ENCODE measurements around the gene TBC1D16.

DNA sequence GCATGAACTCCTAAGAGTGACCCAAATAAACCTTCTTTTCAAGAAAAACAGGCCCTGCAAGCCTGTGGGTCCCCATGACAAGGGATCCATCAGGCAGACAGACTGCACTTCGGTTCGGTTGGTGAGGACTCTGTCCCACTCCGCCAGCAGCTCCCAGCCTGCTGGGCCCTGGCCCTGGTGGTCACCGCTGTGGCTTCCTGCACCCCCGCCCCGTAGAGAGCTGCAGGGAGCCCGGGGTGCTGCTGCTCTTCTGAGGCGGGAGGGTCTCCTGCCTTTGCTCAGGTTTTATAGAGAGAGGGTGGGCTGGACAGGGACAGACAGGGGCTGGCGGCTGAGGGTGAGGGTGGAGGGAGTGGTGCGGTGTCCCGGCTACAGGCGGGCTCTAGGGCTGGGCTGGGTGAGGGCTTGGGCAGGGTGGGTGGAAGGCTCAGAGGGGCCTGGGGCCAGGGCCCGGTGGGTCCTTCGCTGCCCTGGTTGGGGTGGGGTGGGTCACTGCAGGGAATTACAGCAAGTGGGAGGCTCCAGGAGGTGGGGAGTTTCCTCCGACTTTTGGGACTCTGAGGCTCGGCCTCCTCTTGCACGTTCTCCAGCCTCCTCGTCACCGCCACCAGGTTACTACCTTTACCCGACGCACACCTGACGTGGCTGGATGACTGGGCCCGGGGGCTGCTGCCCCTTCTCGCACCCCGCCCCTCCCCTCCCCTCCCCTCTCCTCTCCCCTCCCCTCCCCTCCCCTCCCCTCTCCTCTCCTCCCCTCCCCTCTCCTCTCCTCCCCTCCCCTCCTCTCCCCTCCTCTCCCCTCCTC, 106.2 kb downstream of the TBC1D16 start:
- TF ChIP-seq RELA (IDR thresholded peaks at IDR 0.05; ENCODE audit: borderline replicate concordance, partially characterized antibody) (no peak), ZNF274 (IDR thresholded peaks at IDR 0.05; ENCODE audit: insufficient read depth, insufficient read length) (no peak), STAT1 (conservative IDR thresholded peaks at IDR 0.05) (no peak), SP1 (IDR thresholded peaks at IDR 0.05; ENCODE audit: low read depth, low read length) (no peak), POLR2A (IDR thresholded peaks at IDR 0.05; ENCODE audit: low read depth, low read length) (no peak), ZNF24 (IDR thresholded peaks at IDR 0.05) (no peak), RCOR1 (conservative IDR thresholded peaks at IDR 0.05; ENCODE audit: low read depth, low read length) (no peak), YY1 (IDR thresholded peaks at IDR 0.05; ENCODE audit: low read depth, low read length) (no peak), RAD21 (IDR thresholded peaks at IDR 0.05; ENCODE audit: insufficient read depth, low read depth, low read length) (no peak), ZZZ3 (IDR thresholded peaks at IDR 0.05; ENCODE audit: control insufficient read depth, insufficient read length, low read depth) (no peak), JUNB (IDR thresholded peaks at IDR 0.05) (no peak), SUPT20H (IDR thresholded peaks at IDR 0.05; ENCODE audit: borderline replicate concordance, control insufficient read depth, low read depth, low read length) (no peak)
- TF ChIP-seq, protein P1, sequence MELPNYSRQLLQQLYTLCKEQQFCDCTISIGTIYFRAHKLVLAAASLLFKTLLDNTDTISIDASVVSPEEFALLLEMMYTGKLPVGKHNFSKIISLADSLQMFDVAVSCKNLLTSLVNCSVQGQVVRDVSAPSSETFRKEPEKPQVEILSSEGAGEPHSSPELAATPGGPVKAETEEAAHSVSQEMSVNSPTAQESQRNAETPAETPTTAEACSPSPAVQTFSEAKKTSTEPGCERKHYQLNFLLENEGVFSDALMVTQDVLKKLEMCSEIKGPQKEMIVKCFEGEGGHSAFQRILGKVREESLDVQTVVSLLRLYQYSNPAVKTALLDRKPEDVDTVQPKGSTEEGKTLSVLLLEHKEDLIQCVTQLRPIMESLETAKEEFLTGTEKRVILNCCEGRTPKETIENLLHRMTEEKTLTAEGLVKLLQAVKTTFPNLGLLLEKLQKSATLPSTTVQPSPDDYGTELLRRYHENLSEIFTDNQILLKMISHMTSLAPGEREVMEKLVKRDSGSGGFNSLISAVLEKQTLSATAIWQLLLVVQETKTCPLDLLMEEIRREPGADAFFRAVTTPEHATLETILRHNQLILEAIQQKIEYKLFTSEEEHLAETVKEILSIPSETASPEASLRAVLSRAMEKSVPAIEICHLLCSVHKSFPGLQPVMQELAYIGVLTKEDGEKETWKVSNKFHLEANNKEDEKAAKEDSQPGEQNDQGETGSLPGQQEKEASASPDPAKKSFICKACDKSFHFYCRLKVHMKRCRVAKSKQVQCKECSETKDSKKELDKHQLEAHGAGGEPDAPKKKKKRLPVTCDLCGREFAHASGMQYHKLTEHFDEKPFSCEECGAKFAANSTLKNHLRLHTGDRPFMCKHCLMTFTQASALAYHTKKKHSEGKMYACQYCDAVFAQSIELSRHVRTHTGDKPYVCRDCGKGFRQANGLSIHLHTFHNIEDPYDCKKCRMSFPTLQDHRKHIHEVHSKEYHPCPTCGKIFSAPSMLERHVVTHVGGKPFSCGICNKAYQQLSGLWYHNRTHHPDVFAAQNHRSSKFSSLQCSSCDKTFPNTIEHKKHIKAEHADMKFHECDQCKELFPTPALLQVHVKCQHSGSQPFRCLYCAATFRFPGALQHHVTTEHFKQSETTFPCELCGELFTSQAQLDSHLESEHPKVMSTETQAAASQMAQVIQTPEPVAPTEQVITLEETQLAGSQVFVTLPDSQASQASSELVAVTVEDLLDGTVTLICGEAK (IDR thresholded peaks at IDR 0.05; ENCODE audit: borderline replicate concordance): no peak
- TF ChIP-seq, protein P2, sequence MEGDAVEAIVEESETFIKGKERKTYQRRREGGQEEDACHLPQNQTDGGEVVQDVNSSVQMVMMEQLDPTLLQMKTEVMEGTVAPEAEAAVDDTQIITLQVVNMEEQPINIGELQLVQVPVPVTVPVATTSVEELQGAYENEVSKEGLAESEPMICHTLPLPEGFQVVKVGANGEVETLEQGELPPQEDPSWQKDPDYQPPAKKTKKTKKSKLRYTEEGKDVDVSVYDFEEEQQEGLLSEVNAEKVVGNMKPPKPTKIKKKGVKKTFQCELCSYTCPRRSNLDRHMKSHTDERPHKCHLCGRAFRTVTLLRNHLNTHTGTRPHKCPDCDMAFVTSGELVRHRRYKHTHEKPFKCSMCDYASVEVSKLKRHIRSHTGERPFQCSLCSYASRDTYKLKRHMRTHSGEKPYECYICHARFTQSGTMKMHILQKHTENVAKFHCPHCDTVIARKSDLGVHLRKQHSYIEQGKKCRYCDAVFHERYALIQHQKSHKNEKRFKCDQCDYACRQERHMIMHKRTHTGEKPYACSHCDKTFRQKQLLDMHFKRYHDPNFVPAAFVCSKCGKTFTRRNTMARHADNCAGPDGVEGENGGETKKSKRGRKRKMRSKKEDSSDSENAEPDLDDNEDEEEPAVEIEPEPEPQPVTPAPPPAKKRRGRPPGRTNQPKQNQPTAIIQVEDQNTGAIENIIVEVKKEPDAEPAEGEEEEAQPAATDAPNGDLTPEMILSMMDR (IDR thresholded peaks at IDR 0.05 in 2 of 3, conservative IDR thresholded peaks at IDR 0.05 in 1 of 3; ENCODE audit: control insufficient read depth in 2 of 3, extremely low read depth in 1 of 3, insufficient read depth in 1 of 3, low read depth in 3 of 3, low read length in 3 of 3): no peak

All from GM12878 (cell line).